CD4-positive, alpha-beta T cell treated with Interleukin-12 subunit alpha and Interleukin-12 subunit beta, for 1 hour (primary cell): Measurements from ENCODE around the gene SNAI3.
A peak's percentile ranks its signal among the peaks of the same experiment; 100 is the strongest.

Source experiments
- DNase-seq: peaks from one replicate; pipeline ENCODE4 v3.0.0-alpha.2; 2020

The SNAI3 gene

GRCh38 chr16:88649195-88649923, 36.9 kb downstream of the SNAI3 start:
- DNase-seq: no peak

DNA sequence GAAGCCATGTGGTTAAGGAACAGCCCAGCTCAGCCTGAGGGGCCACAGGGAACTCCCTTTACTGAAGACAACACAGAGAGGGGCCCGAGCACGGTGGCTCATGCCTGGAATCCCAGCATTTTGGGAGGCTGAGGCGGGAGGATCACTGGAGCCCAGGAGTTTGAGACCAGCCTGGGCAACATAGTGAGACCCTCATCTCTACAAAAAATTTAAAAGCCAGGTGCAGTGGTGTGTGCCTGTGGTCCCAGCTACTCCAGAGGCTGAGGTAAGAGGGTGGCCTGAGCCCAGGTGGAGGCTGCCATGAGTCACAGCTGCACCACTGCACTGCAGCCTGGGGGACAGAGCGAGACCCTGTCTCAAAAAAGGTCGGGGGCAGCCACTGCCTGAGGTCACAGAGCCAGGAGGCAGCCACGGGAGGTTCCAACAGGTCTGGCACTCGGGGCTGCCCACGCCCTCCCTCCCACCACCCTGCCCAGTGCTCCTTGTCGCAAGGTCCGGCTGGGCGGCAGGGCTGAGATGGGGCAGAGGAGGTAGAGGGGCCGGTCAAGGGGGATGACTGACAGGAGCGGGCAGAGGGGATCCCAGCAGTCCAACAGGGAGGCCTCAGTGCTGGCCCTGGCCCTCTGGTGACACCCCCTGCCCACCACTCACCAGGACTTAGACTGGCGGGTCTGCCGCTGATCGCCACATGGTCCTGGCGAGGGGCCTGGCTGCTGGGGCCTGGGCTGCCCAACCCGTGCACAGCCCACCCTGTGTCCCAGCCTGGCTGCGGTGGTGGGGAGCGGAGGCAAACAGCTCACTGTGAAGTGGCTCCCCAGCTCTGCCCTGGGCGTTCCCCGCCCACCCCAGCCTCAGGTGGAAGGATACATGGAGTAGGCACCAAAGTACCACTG, 38.9 kb downstream of the SNAI3 start:
- no peak for DNase-seq

DNA sequence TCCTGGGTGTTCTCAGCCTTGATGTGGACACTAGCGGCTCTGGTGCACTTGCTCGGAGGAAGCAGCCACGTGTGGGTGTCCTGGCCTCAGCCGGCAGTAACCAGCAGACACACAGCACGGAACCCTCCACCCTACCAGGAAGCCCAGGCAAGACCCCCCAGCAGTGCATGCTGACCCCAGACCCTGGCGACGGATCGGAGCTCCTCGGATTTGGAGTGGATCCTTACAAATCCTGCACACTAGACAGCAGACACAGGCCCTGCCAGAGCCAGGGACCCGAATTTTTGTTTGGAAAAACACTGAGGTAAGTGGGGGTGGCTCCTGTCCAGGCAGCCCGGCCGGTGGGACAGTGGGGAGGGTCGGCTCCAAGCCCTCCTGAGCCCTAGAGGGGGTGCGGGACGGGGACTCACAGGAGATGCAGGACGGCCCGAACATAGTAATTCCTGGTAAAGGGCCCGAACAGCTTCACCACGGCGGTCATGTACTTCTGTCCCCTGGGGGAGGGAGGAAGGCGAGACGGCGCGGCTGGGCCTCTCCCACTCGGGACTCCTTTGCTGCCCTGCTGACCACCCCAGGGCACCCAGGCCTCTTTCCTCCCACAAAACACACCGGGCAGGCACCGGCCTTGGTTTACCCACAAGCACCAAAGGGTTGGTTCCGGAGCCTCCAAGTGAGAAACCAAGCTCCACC, 39.8 kb downstream of the SNAI3 start:
- DNase-seq: no peak

DNA sequence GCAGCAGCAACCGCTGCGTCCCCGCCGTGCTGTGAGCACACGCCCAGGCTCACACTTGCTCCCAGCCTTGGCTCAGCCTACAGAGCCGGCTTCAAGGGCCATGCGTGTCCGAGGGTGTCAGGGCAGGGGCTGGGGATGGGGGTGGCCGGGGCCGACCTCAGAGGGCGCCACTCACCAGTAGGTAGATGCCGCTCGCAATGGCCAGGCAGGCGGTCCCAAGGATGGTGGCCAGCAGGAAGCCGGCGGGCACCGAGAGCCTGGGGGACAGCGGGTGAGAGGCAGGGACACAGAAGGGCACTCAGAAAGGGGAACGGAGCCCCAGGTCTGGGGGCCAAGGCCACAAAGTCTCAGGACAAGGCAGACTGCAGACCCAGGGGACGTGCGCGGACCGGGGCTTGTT, 40.4 kb downstream of the SNAI3 start:
- DNase-seq: no peak

GRCh38 chr16:88645455-88645854, 40.9 kb downstream of the SNAI3 start:
- no peak for DNase-seq

DNA sequence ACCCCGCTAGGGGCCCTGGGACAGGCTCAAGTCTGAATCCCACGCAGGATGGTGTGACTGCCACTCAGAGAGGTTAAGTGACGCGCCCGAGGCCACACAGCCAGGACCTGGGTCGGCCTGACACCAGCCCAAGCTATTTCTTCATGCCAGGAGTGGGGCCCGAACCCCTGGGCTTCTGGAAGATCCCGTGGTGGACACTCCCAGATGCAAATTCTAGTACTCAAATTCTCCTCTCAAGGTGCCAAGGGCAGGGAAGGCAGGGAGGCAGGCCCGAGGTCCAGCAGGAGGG, 42.7 kb downstream of the SNAI3 start:
- no peak for DNase-seq

GRCh38 chr16:88642881-88643643, 43.2 kb downstream of the SNAI3 start:
- DNase-seq: no peak

DNA sequence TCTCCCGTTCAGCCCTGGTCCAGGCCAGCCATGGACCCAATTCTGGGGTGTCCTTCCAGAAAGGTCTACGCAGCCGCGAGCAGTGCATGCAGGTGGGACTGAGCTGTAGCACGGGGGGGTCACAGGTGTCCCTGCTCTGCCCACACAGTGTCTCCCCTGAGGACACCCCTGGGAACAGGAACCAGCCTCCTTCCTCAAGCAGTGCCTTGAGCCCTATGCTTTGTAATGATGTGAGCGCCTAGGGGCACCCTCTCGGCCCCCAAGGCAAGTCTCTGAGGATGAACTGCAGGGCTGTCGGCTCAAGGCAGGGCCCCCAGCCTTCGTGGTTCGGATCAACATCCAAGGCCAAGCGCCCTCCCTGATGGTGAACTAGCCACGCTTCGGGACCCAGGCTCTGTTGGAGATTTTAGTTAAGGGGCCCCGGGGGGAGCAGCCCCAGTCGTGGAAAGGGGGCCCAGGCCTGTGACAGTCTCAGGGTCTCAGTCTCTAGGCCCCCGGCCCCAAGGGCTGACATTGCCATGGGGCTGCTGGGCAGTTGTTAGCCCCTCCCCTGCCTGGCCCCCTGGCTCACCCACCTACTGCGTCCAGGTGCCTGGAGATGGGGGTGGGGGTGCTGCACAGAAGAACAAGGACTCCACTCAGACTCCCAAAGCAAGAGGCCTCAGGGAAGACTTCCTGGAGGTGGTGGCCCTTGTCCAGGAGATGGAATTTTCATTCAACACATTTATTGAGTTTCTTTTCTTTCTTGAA, 45.6 kb downstream of the SNAI3 start:
- no peak for DNase-seq

DNA sequence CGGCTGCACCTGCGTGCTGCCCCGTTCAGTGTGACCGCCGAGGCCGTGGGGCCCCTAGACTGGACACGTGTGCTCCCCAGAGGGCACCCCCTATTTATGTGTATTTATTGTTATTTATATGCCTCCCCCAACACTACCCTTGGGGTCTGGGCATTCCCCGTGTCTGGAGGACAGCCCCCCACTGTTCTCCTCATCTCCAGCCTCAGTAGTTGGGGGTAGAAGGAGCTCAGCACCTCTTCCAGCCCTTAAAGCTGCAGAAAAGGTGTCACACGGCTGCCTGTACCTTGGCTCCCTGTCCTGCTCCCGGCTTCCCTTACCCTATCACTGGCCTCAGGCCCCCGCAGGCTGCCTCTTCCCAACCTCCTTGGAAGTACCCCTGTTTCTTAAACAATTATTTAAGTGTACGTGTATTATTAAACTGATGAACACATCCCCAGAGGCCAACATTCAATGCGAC, 46.2 kb downstream of the SNAI3 start:
- DNase-seq: no peak

GRCh38 chr16:88639231-88640038, 46.9 kb downstream of the SNAI3 start:
- DNase-seq: no peak

DNA sequence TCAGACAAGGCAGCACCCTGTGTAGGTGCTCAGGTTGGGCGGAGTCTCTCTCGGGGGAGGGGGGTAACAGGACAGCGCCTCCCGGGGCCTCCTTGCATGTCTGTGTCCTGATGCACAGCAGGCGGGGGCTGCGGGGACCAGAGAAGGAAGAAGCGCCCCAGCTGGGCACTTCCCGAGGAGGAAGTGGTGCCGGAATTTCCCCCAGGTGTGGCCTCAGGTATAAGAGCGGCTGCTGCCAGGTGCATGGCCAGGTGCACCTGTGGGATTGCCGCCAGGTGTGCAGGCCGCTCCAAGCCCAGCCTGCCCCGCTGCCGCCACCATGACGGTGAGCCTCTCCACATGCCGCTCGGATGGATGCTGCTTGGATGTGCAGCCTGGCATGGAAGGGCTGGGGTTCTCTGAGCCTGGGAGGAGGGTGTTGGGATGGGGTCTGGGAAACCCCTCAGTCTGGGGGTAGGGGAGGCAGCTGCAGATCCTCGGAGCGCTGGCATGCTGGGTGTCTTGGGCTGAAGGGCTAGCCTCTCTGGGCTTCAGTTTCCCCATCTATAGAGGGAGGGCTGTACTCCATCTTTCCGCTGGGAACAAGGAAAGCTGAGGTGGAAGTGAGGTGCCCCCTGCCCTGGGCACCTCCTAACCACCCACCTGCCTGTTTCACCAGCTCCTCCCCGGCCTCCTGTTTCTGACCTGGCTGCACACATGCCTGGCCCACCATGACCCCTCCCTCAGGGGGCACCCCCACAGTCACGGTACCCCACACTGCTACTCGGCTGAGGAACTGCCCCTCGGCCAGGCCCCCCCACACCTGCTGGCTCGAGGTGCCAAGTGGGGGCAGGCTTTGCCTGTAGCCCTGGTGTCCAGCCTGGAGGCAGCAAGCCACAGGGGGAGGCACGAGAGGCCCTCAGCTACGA, 47.7 kb downstream of the SNAI3 start, which contains the start of gene IL17C:
Gene IL17C (plus strand): TSS at position 250 of the 908 bp plus-strand sequence. CDS start 70 bp downstream, at position 320.
- peak; percentile 41 for DNase-seq

GRCh38 chr16:88636488-88637265, 49.6 kb downstream of the SNAI3 start:
- DNase-seq: no peak

- DNase-seq: no peak
Observed at GRCh38 chr16:88635671-88636319, 50.5 kb downstream of the SNAI3 start.

DNA sequence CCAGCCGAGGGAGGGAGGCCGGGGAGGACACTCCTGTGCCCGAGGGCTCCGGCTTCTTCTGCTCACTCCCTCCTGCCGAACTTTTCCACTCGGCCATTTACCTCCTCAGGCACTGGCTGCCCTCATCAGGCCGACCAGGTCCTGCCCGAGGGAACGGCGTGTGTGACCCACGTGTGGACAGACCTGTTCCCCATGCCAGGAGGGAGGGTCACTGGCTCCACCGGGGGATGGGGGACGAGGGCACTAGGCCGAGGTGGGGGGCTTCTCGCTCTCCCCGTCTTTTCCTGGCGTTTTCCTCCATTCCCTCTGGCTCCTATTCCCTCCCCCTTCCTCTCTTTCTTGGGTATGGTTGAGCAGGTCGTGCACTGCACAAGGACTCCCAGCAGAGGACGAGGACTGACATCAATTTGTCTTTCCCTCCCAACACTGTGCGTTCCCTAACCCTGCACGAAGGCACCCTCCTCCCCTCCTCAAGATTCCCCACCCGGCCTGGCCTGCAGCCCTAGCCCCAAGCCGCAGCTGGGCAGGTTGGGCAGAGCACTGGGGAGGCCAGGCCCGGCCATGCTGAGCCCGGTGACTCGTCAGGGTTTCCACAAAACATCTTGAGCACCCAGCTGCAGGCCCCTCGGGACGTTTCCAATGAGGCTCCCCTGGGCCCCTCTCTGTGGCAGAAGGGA, 51.2 kb downstream of the SNAI3 start:
- DNase-seq: no peak

- DNase-seq: peak; percentile 61
Observed at GRCh38 chr16:88634141-88634993, 51.9 kb downstream of the SNAI3 start.

DNA sequence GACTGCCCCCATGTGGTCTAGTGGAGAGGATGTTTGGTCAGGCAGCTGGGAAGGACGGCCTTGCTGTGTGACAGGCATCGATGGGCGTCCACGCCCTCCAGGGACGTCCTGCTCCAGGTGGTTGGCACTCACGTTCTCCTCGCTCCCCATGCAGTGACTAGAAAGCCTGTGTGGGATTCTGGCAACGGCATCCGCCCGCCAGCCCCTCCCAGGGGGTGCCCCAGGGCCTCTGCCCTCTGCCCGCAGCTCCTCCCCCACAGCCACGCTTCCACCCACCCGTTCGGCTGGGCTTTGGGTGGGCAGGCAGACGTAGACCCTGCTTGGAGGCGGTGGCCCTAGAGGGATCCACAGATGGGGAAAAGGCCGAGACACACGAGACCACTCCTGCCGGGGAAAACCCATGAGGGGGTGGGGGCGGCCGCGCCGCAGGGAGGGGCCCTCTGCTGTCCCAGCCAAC, 52.6 kb downstream of the SNAI3 start:
- peak; percentile 71 for DNase-seq

- no peak for DNase-seq
Observed at GRCh38 chr16:88632587-88632930, 53.7 kb downstream of the SNAI3 start.
